IMR-90 (cell line): ENCODE measurements around the gene KIAA0825. TPM values are rescaled to one million over a fixed set of nuclear protein-coding genes. Genes with fewer than 3 reads are reported as not detected.

Experiments
- ATAC-seq: fragments of 200-7000 bp; cut with Tn5 transposase; 2 replicates; pipeline ENCODE4 v1.9.1; 2020; ENCODE audit warnings: low read depth, mild to moderate bottlenecking, moderate library complexity
- BruUV-seq: library from RNA; stranded (reverse); fragments of 400-500 nt; replicated peaks from 2 replicates; lab custom pipeline; 2021; lab: Mats Ljungman, UMichigan
- CTCF ChIA-PET: fragments of 300-600 bp; formaldehyde crosslinking; extraction: SDS; loops from one replicate; lab custom pipeline; 2021; ENCODE audit warnings: antibody characterized with exemption; lab: Yijun Ruan, JAX
- POLR2A ChIA-PET: fragments of 300-600 bp; sonication (Branson Sonifier 250); formaldehyde crosslinking; loops from one replicate; lab custom pipeline; 2022; ENCODE audit warnings: antibody characterized with exemption; ENCODE audit not compliant: unreplicated experiment; lab: Charles Lee
- DNase-seq: peaks from one replicate; pipeline ENCODE4 v3.0.0; 2013
- H2AFZ ChIP-seq: replicated peaks from 2 replicates; pipeline ENCODE3; 2013; ENCODE audit warnings: low read length, mild to moderate bottlenecking; ENCODE audit not compliant: poor library complexity
- H2AK5ac ChIP-seq: 2 replicates; pipeline ENCODE4 v1.6.1; 2013; ENCODE audit warnings: low read depth, low read length, inconsistent platforms
- H2AK9ac ChIP-seq: replicated peaks from 2 replicates; pipeline ENCODE3; 2013; ENCODE audit warnings: mild to moderate bottlenecking, low read depth, low read length, moderate library complexity; ENCODE audit not compliant: poor library complexity
- H2BK120ac ChIP-seq: 2 replicates; pipeline ENCODE4 v1.6.1; 2013; ENCODE audit warnings: low read depth, low read length, inconsistent platforms
- H2BK15ac ChIP-seq: 3 replicates; pipeline ENCODE4 v1.6.1; 2013; ENCODE audit warnings: low read depth, low read length, inconsistent platforms
- H2BK20ac ChIP-seq: 2 replicates; pipeline ENCODE4 v1.6.1; 2013; ENCODE audit warnings: low read depth, mild to moderate bottlenecking, inconsistent platforms, low read length, moderate library complexity
- H2BK5ac ChIP-seq: 2 replicates; pipeline ENCODE4 v1.6.1; 2013; ENCODE audit warnings: mild to moderate bottlenecking, low read depth, low read length, inconsistent platforms; ENCODE audit not compliant: poor library complexity, severe bottlenecking
- H3K14ac ChIP-seq: replicated peaks from 2 replicates; pipeline ENCODE4 v1.6.1; 2013; ENCODE audit warnings: low read depth, low read length, inconsistent platforms
- H3K18ac ChIP-seq: 2 replicates; pipeline ENCODE4 v1.6.1; 2013; ENCODE audit warnings: low read depth, low read length, control low read depth
- H3K23ac ChIP-seq: 2 replicates; pipeline ENCODE4 v1.6.1; 2013; ENCODE audit warnings: low read depth, low read length, inconsistent platforms
- H3K27ac ChIP-seq: 2 replicates; pipeline ENCODE4 v1.5.1; 2013; ENCODE audit warnings: mild to moderate bottlenecking, control low read depth, low read length; ENCODE audit not compliant: insufficient read depth
- H3K27me3 ChIP-seq: 2 replicates; pipeline ENCODE4 v1.6.1; 2013; ENCODE audit warnings: low read length; ENCODE audit not compliant: control insufficient read depth, insufficient read depth
- H3K36me3 ChIP-seq: 2 replicates; pipeline ENCODE4 v1.6.1; 2013; ENCODE audit warnings: low read length, mixed read lengths; ENCODE audit not compliant: control insufficient read depth, insufficient read depth
- H3K4ac ChIP-seq: 2 replicates; pipeline ENCODE4 v1.6.1; 2013; ENCODE audit warnings: low read depth, low read length, inconsistent platforms
- H3K4me1 ChIP-seq: 2 replicates; pipeline ENCODE4 v1.6.1; 2013; ENCODE audit warnings: low read length, mixed read lengths; ENCODE audit not compliant: control insufficient read depth, insufficient read depth
- H3K4me2 ChIP-seq: 2 replicates; pipeline ENCODE4 v1.6.1; 2013; ENCODE audit warnings: low read depth, mild to moderate bottlenecking, control low read depth, low read length, moderate library complexity
- H3K4me3 ChIP-seq: 2 replicates; pipeline ENCODE4 v1.5.1; 2013; ENCODE audit warnings: low read depth, mild to moderate bottlenecking, control low read depth, low read length, moderate library complexity; ENCODE audit not compliant: insufficient read depth
- H3K56ac ChIP-seq: 2 replicates; pipeline ENCODE4 v1.6.1; 2013; ENCODE audit warnings: low read length, inconsistent platforms; ENCODE audit not compliant: insufficient read depth; ENCODE audit errors: extremely low read depth
- H3K79me1 ChIP-seq, 2 experiments: 2 replicates each; pipeline ENCODE4 v1.6.1; 2013; ENCODE audit warnings: low read length in 2 of 2, inconsistent platforms in 1 of 2, low read depth in 1 of 2
- H3K9ac ChIP-seq: 2 replicates; pipeline ENCODE4 v1.6.1; 2013; ENCODE audit warnings: low read depth, low read length, control low read depth
- H3K9me1 ChIP-seq: 2 replicates; pipeline ENCODE4 v1.6.1; 2013; ENCODE audit warnings: low read length, inconsistent platforms; ENCODE audit not compliant: insufficient read depth
- H3K9me3 ChIP-seq: 2 replicates; pipeline ENCODE4 v1.6.1; 2013; ENCODE audit warnings: low read length; ENCODE audit not compliant: control insufficient read depth, insufficient read depth
- H4K20me1 ChIP-seq: 2 replicates; pipeline ENCODE4 v1.6.1; 2013; ENCODE audit warnings: low read length, inconsistent platforms; ENCODE audit not compliant: insufficient read depth
- H4K5ac ChIP-seq: 2 replicates; pipeline ENCODE4 v1.6.1; 2013; ENCODE audit warnings: mild to moderate bottlenecking, low read depth, low read length, control low read depth
- H4K8ac ChIP-seq, 2 experiments: 2 replicates each; pipeline ENCODE4 v1.6.1; 2013; ENCODE audit warnings: low read depth in 2 of 2, low read length in 2 of 2, control low read depth in 1 of 2, inconsistent platforms in 1 of 2
- H4K91ac ChIP-seq: 2 replicates; pipeline ENCODE4 v1.6.1; 2013; ENCODE audit warnings: low read depth, low read length, inconsistent platforms; ENCODE audit not compliant: insufficient read depth
- CHD1 ChIP-seq: IDR thresholded peaks from 2 replicates; pipeline ENCODE4 v1.6.1; 2012; ENCODE audit warnings: low read depth, low read length, improper control_type of control experiment
- FOS ChIP-seq: fragments of 150-350 bp; IDR thresholded peaks from 2 replicates; pipeline ENCODE4 v1.6.1; 2016; ENCODE audit warnings: low read depth, low read length
- MAFK ChIP-seq: IDR thresholded peaks from 2 replicates; pipeline ENCODE4 v1.6.1; 2012; ENCODE audit warnings: low read depth, low read length, improper control_type of control experiment
- POLR2A ChIP-seq: IDR thresholded peaks from 2 replicates; pipeline ENCODE4 v1.6.1; 2012; ENCODE audit warnings: mild to moderate bottlenecking, low read depth, low read length
- RFX5 ChIP-seq: IDR thresholded peaks from 2 replicates; pipeline ENCODE4 v1.8.0; 2012; ENCODE audit warnings: low read depth, mild to moderate bottlenecking, low read length, moderate library complexity
- SMC3 ChIP-seq: fragments of 150-350 bp; IDR thresholded peaks from 2 replicates; pipeline ENCODE4 v1.6.1; 2016; ENCODE audit warnings: low read depth, mild to moderate bottlenecking, antibody characterized with exemption, low read length, moderate library complexity
- USF2 ChIP-seq: fragments of 150-350 bp; IDR thresholded peaks from 2 replicates; pipeline ENCODE4 v1.6.1; 2017; ENCODE audit warnings: mild to moderate bottlenecking, antibody characterized with exemption, low read length, low read depth
- WGBS, 2 experiments: methylation state at CpG; one replicate each; pipeline versions ENCODE4 v1.1.5 to v1.1.7; 2013; ENCODE audit warnings: missing lambda C conversion rate in 2 of 2; ENCODE audit not compliant: insufficient read length in 1 of 2; ENCODE audit errors: extremely low coverage in 2 of 2; 5-methylcytosine and 5-hydroxymethylcytosine counted together
- dilution Hi-C: fragments of 300-500 bp; cut with HindIII; formaldehyde crosslinking; loops from one replicate; pipeline ENCODE4 v1.14.3; 2018; ENCODE audit warnings: low sequenced_read_pairs; ENCODE audit not compliant: unreplicated experiment
- in situ Hi-C: fragments of 300-500 bp; cut with MboI; formaldehyde crosslinking; loops from 3 replicates; pipeline ENCODE4 v1.14.3; 2019; ENCODE audit warnings: low sequenced_read_pairs, inconsistent platforms, mixed read lengths
- intact Hi-C: fragments of 100-400 bp; cut with micrococcal nuclease; formaldehyde crosslinking; loops from 2 replicates; pipeline ENCODE4 v1.10.0; 2022
- polyA plus RNA-seq, 3 experiments: library from polyadenylated mRNA; depleted of rRNA; stranded (reverse); fragments of >200 nt; gene quantifications; 2 replicates each; pipeline ENCODE4 v1.2.3, GENCODE V29; 2012; ENCODE audit warnings: low replicate concordance in 1 of 3
- total RNA-seq: library from RNA; depleted of rRNA; stranded (reverse); fragments of >200 nt; gene quantifications from 2 replicates; pipeline ENCODE4 v1.2.3, GENCODE V29; 2012

KIAA0825 gene
- total and polyA plus RNA-seq, 2 of the 4 experiments (the other 2 are of a cell fraction), result 0.46 to 1.8 TPM

GRCh38 chr5:94402096-94402495 lies 216.3 kb downstream of the KIAA0825 start:
- no peak overlapping the region for H2BK15ac ChIP-seq
- DNase-seq (peak; percentile 6), ATAC-seq (no peak)
- CTCF ChIA-PET, result no interaction called here
- H2AFZ ChIP-seq, result no peak overlapping the region
- no peak overlapping the region for H3K27ac ChIP-seq
- H3K14ac ChIP-seq, result no peak overlapping the region
- no peaks in the 10 kb centered on the region for H3K27me3 ChIP-seq
- no peak overlapping the region for H3K4ac ChIP-seq
- no peak overlapping the region for H2BK5ac ChIP-seq
- no peak overlapping the region for H2BK120ac ChIP-seq
- no CpG with 5 or more reads among the region's 3 CpGs for WGBS, 2 experiments
- H3K9me3 ChIP-seq, result no peaks in the 10 kb centered on the region
- H3K9me1 ChIP-seq, result no peaks in the 10 kb centered on the region
- H4K8ac ChIP-seq, result no peak overlapping the region
- no peak overlapping the region for H2AK9ac ChIP-seq
- POLR2A ChIA-PET, result no interaction called here
- TF ChIP-seq USF2, result no peak
- no peak for TF ChIP-seq MAFK
- TF ChIP-seq CHD1, result no peak
- TF ChIP-seq POLR2A, result no peak
- no peak for TF ChIP-seq SMC3
- TF ChIP-seq FOS, result no peak
- no peak for TF ChIP-seq RFX5
- no peak overlapping the region for H4K5ac ChIP-seq
- intact Hi-C loops (no loop called here), in situ Hi-C loops (no loop called here), dilution Hi-C loops (no loop called here)
- H3K79me1 ChIP-seq, result no peaks in the 10 kb centered on the region
- H3K56ac ChIP-seq, result no peak overlapping the region
- no peak overlapping the region for H3K9ac ChIP-seq
- no peak overlapping the region for H2AK5ac ChIP-seq
- no peaks in the 10 kb centered on the region for H3K36me3 ChIP-seq
- H3K4me3 ChIP-seq, result no peak overlapping the region
- BruUV-seq, result no TSS peak
- no peak overlapping the region for H4K91ac ChIP-seq
- H3K23ac ChIP-seq, result no peak overlapping the region
- no peaks in the 10 kb centered on the region for H4K20me1 ChIP-seq
- H3K18ac ChIP-seq, result no peak overlapping the region
- H2BK20ac ChIP-seq, result no peak overlapping the region
- H3K4me1 ChIP-seq, result no peaks in the 10 kb centered on the region
- H3K4me2 ChIP-seq, result no peak overlapping the region
